Stimulated activated CD4-positive, alpha-beta T cell treated with anti-CD3 and anti-CD28 coated beads, Interleukin-4, amount 100 ng/mL, for 1 hour (primary cell): ENCODE results near the gene JMJD1C.
"Not testable (repeated sequence)": the region's sequence is repeated elsewhere in the genome, so short reads cannot be mapped to it uniquely, and the experiment has no call there.

Source experiments
- DNase-seq: peaks from one replicate; pipeline ENCODE4 v3.0.0-alpha.2; 2020

JMJD1C gene

GRCh38 chr10:63256009-63256773 is 209.6 kb downstream of the JMJD1C start:
- no peak for DNase-seq

DNA sequence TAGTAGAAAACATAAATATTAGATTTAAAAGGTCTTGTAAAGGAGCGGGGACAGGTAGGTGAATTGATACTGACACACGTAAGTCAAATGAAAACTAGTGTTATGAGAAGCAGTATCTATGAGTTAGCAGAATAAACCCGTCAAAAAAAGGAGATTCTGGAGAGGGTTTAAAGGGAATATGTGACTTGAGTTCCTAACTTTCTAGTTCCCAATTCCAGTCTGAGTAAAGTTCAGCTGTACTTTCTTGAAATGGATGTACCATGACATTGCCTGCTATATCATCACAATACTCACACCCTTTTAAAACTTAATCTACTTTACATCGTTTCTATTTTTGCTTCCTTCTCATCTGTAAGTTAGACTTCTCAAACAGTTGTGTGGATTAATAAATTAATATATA is 210.5 kb downstream of the JMJD1C start:
- DNase-seq, result no peak

- DNase-seq, result no peak
These were observed 212.7 kb downstream of the JMJD1C start for GRCh38 chr10:63253040-63253439.

DNA sequence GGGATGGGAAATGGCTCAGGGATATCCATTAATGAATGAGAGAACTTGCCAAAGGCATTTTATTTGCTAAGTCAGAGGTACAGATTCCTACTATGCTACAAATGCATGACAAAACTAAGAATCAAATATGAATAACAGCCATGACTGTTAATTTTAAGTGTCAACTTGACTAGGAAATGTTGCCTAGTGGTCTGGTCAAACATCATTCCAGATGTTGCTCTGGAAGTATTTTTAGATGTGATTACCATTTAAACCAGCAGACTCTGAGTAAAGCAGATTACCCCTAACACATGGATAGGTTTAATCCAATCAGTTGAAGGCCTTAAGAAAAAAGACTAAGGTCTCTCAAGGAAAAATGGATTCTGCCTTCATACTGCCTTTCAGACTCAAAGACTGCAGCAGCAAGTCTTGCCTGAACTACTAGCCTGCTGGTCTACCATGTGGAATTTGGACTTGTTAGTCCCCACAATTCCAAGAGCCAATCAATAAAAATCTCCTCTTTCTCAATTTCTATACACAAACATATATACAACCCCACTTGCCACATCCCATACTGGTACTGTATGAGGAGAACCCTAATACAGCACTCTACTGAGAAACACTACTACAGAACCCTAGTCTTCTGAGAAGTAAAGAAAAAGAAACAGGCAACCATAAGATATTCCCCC is 213.5 kb downstream of the JMJD1C start:
- no peak for DNase-seq

GRCh38 chr10:63250032-63250431 is 215.7 kb downstream of the JMJD1C start:
- DNase-seq, result no peak

- DNase-seq, result no peak
These were observed 218.0 kb downstream of the JMJD1C start for GRCh38 chr10:63247771-63248170.

DNA sequence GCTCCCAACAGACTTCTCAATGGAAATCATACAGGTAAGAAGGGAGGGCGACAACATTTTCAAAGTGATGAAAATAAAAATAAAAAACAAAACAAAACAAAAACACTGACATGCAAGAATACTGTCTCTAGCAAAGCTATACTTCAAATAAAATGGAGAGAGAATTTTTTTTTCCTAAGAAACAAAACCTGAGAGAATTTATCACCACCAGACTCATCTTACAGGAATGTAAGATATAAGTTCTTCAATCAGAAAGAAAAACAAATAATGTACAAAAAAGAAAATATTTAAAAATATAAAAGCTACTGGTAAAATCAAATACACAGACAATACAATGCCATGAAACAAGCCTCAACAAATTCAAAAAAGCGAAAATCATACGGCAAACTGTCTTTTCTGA is 219.4 kb downstream of the JMJD1C start:
- no peak for DNase-seq

- no peak for DNase-seq
These were observed 223.9 kb downstream of the JMJD1C start for GRCh38 chr10:63241841-63242281.

GRCh38 chr10:63240807-63241206 is 225.0 kb downstream of the JMJD1C start:
- no peak for DNase-seq

- no peak for DNase-seq
These were observed 227.3 kb downstream of the JMJD1C start for GRCh38 chr10:63238501-63238900.

GRCh38 chr10:63237396-63237795 is 228.4 kb downstream of the JMJD1C start:
- no peak for DNase-seq

- DNase-seq, result no peak
These were observed 229.5 kb downstream of the JMJD1C start for GRCh38 chr10:63236113-63236935.

- not testable (repeated sequence) for DNase-seq
These were observed 230.6 kb downstream of the JMJD1C start for GRCh38 chr10:63235136-63235535.

GRCh38 chr10:63229161-63229560 is 236.6 kb downstream of the JMJD1C start:
- DNase-seq, result no peak

- DNase-seq, result no peak
These were observed 237.5 kb downstream of the JMJD1C start for GRCh38 chr10:63228237-63228636.

DNA sequence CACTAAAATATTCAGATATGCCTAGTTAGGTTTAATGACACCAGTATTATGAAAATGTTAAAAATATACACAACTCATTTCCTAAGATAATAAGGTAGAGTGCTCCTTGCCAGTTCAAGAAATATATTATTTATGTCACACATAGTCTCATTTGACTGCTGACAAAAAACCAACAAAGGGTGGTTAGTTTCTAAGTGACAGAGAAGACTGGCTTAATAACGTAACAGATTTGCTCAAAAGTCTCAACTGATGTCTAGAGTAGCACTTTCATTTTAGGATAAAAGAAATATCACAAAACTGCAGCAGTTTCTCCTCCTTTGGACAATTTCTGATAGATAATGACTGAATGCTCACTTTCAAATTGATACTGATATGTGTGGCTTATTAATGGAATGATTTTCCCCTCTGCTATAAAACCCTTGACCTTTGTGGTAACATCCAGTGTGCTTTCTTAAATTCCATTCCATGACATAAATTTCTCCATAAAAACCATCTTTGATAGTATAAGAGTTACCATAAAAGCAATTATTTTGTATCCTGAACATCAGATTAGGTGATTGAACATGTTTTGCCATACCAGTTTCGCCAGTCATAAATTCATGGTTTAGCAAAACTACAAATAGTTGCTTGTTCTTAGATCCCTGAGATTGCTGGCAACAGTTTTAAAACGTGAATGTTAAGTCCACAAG is 238.4 kb downstream of the JMJD1C start:
- DNase-seq, result no peak

DNA sequence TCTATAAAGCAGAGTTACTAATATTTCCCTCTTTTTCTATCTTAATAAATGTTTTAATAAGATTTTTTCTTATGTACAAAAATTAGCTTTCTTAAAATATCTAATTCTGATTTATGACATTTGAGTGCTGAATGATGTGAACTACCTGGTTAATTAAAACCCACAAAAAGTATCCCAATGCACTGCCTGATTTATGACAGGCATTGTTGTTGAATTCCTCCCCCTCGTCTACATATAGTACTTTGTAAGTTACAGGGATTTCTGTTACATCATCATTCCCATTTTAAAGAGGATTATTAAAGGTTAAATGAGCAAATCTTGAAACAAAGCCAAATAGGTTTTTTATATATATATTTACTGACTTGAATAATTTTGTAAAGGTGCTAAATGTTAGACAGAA is 241.5 kb downstream of the JMJD1C start:
- no peak for DNase-seq

- no peak for DNase-seq
These were observed 243.8 kb downstream of the JMJD1C start for GRCh38 chr10:63221950-63222349.

DNA sequence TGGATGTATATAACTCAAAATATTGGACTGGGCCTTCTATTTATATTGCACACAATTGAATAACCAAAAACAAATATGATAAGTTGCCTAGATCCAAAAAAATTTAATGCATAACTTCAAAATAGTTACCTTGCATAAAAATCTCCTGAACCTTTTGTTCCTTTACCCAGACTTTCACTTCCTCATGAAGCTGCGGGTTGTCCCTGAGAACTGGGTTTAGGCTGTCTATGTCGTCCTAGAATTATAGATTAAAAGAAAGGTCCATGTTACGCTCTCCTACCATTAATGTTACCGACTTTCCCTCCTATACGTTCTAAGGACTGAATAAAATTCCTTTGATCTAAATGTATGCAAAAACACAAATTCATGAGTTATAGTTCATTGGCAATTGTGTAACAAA is 246.0 kb downstream of the JMJD1C start:
- DNase-seq, result no peak

DNA sequence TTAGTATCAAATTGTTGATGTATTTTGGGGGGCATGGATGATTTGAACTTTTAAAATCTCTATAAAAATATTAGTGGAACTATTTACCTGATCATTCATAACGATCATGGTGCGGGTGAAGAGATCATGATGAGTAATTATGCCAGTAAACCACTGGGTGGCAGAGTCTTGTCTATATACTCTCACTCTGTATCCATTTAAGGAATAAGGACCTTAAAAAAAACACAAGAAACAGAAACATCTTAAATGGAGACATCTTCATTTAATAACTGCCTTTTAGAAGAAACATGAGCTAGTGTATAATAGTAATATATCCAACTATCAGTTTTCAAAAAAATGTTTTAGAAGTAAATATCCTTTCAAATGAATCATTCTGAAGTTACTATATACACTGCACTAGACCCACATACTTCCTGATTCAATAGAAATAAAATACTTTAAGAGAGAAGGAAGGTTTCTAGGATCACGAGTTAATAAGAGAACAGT is 248.6 kb downstream of the JMJD1C start:
- DNase-seq, result no peak

DNA sequence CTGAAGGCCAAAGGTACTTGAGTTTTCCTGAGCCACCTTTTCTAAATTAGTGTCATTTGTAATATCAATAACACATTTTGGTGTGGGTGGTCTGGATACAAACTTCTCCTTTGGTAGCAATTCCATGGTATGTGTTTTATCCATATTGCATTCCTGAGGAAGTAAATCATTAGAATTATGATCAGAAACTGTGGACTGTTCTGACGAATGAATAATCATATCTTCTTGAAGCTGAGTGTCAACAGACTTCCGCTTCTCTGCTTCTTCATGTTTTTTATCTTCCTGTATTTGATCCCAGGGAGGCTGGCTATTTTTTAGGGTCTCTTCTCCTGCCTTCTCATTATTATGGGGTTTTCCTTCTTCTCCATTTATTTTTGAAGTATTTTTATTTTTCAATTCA is 251.2 kb downstream of the JMJD1C start:
- DNase-seq, result no peak

- no peak for DNase-seq
These were observed 252.3 kb downstream of the JMJD1C start for GRCh38 chr10:63213489-63213888.
